ENCODE data around the gene SRSF9. TPM values are rescaled to one million over a fixed set of nuclear protein-coding genes. Genes with fewer than 3 reads are reported as not detected.

Gene SRSF9
- total and polyA plus RNA-seq, 2 of the 13 experiments (the other 11 are each of a cell fraction or from before 2014, with no cell fraction given): 125 to 144 TPM

- TF ChIP-seq, protein P1, sequence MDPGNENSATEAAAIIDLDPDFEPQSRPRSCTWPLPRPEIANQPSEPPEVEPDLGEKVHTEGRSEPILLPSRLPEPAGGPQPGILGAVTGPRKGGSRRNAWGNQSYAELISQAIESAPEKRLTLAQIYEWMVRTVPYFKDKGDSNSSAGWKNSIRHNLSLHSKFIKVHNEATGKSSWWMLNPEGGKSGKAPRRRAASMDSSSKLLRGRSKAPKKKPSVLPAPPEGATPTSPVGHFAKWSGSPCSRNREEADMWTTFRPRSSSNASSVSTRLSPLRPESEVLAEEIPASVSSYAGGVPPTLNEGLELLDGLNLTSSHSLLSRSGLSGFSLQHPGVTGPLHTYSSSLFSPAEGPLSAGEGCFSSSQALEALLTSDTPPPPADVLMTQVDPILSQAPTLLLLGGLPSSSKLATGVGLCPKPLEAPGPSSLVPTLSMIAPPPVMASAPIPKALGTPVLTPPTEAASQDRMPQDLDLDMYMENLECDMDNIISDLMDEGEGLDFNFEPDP (CRISPR knock-in tag; conservative IDR thresholded peaks at IDR 0.05): no peak
- TF ChIP-seq ZFP37 (CRISPR knock-in tag; IDR thresholded peaks at IDR 0.05; ENCODE audit: borderline replicate concordance) (no peak), RBAK (CRISPR knock-in tag; IDR thresholded peaks at IDR 0.05) (no peak), SP1 (IDR thresholded peaks at IDR 0.05) (no peak), SP1 (CRISPR knock-in tag; IDR thresholded peaks at IDR 0.05) (peak; percentile 48; the same call in 1 of the 2 replicates), ZNF749 (CRISPR knock-in tag; IDR thresholded peaks at IDR 0.05; ENCODE audit: borderline replicate concordance) (0 out of 2 replicates have a peak, but pooled peaks have one; percentile 28), STAT5B (CRISPR knock-in tag; IDR thresholded peaks at IDR 0.05) (no peak), MZF1 (CRISPR knock-in tag; IDR thresholded peaks at IDR 0.05; ENCODE audit: borderline replicate concordance) (no peak), PTBP1 (IDR thresholded peaks at IDR 0.05; ENCODE audit: low read depth, low read length, poor library complexity, severe bottlenecking) (no peak), ZNF781 (CRISPR knock-in tag; IDR thresholded peaks at IDR 0.05; ENCODE audit: borderline replicate concordance, not compliant biosample characterization) (peak; percentile 65), RARA (CRISPR knock-in tag; IDR thresholded peaks at IDR 0.05) (peak; percentile 66)
- TF ChIP-seq, protein P2, sequence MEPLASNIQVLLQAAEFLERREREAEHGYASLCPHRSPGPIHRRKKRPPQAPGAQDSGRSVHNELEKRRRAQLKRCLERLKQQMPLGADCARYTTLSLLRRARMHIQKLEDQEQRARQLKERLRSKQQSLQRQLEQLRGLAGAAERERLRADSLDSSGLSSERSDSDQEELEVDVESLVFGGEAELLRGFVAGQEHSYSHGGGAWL (CRISPR knock-in tag; IDR thresholded peaks at IDR 0.05): 0 out of 2 replicates have a peak, but pooled peaks have one; percentile 46
- TF ChIP-seq, protein P3, sequence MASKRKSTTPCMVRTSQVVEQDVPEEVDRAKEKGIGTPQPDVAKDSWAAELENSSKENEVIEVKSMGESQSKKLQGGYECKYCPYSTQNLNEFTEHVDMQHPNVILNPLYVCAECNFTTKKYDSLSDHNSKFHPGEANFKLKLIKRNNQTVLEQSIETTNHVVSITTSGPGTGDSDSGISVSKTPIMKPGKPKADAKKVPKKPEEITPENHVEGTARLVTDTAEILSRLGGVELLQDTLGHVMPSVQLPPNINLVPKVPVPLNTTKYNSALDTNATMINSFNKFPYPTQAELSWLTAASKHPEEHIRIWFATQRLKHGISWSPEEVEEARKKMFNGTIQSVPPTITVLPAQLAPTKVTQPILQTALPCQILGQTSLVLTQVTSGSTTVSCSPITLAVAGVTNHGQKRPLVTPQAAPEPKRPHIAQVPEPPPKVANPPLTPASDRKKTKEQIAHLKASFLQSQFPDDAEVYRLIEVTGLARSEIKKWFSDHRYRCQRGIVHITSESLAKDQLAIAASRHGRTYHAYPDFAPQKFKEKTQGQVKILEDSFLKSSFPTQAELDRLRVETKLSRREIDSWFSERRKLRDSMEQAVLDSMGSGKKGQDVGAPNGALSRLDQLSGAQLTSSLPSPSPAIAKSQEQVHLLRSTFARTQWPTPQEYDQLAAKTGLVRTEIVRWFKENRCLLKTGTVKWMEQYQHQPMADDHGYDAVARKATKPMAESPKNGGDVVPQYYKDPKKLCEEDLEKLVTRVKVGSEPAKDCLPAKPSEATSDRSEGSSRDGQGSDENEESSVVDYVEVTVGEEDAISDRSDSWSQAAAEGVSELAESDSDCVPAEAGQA (IDR thresholded peaks at IDR 0.05; ENCODE audit: low read depth): no peak
- TF ChIP-seq, protein P3 (CRISPR knock-in tag; IDR thresholded peaks at IDR 0.05; ENCODE audit: borderline replicate concordance): no peak
- TF ChIP-seq, protein P4, sequence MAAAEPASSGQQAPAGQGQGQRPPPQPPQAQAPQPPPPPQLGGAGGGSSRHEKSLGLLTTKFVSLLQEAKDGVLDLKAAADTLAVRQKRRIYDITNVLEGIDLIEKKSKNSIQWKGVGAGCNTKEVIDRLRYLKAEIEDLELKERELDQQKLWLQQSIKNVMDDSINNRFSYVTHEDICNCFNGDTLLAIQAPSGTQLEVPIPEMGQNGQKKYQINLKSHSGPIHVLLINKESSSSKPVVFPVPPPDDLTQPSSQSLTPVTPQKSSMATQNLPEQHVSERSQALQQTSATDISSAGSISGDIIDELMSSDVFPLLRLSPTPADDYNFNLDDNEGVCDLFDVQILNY (CRISPR knock-in tag; conservative IDR thresholded peaks at IDR 0.05): peak; percentile 44; the same call in 1 of the 2 replicates
- TF ChIP-seq, protein P5, sequence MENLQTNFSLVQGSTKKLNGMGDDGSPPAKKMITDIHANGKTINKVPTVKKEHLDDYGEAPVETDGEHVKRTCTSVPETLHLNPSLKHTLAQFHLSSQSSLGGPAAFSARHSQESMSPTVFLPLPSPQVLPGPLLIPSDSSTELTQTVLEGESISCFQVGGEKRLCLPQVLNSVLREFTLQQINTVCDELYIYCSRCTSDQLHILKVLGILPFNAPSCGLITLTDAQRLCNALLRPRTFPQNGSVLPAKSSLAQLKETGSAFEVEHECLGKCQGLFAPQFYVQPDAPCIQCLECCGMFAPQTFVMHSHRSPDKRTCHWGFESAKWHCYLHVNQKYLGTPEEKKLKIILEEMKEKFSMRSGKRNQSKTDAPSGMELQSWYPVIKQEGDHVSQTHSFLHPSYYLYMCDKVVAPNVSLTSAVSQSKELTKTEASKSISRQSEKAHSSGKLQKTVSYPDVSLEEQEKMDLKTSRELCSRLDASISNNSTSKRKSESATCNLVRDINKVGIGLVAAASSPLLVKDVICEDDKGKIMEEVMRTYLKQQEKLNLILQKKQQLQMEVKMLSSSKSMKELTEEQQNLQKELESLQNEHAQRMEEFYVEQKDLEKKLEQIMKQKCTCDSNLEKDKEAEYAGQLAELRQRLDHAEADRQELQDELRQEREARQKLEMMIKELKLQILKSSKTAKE (CRISPR knock-in tag; IDR thresholded peaks at IDR 0.05; ENCODE audit: borderline replicate concordance): no peak
Measured at GRCh38 chr12:120469450-120470149, at the start of gene SRSF9 (continued).

All from HepG2 (cell line).